Activated CD4-positive, alpha-beta T cell treated with anti-CD3 and anti-CD28 coated beads, Interleukin-2, amount 10 ng/mL, durations not matched to agents 24 days and 14 days (primary cell): ENCODE measurements around the gene DRGX. TPM values are rescaled to one million over a fixed set of nuclear protein-coding genes. Genes with fewer than 3 reads are reported as not detected.

Experiments used
- DNase-seq: peaks from one replicate; pipeline ENCODE4 v3.0.0; 2022
- H3K27ac Mint-ChIP-seq: one replicate; pipeline ENCODE4 v1.8.0; 2022; ENCODE audit warnings: mild to moderate bottlenecking, mixed read lengths
- H3K27me3 Mint-ChIP-seq: one replicate; pipeline ENCODE4 v1.8.0; 2022; ENCODE audit warnings: mixed read lengths
- H3K36me3 Mint-ChIP-seq: one replicate; pipeline ENCODE4 v1.8.0; 2022; ENCODE audit warnings: low read depth, mild to moderate bottlenecking, mixed read lengths
- H3K4me1 Mint-ChIP-seq: one replicate; pipeline ENCODE4 v1.8.0; 2021; ENCODE audit warnings: mixed read lengths
- H3K4me3 Mint-ChIP-seq: one replicate; pipeline ENCODE4 v1.8.0; 2022; ENCODE audit warnings: mild to moderate bottlenecking, moderate library complexity, mixed read lengths
- H3K9me3 Mint-ChIP-seq: one replicate; pipeline ENCODE4 v1.8.0; 2021; ENCODE audit warnings: mixed read lengths
- intact Hi-C: fragments of 100-400 bp; cut with micrococcal nuclease; formaldehyde crosslinking; loops from one replicate; pipeline ENCODE4 v1.15.1; 2023
- total RNA-seq: library from RNA; stranded (reverse); gene quantifications from 2 replicates; pipeline ENCODE4 v1.2.3, GENCODE V29; 2022

Gene DRGX
- total RNA-seq, 1 donor from 2014 or later, result 0.09 TPM

- H3K9me3 Mint-ChIP-seq, result no peaks in the 10 kb centered on the region
- no peak for DNase-seq
- H3K27ac Mint-ChIP-seq, result no peak overlapping the region
- H3K36me3 Mint-ChIP-seq, result no peaks in the 10 kb centered on the region
- no peak overlapping the region for H3K4me3 Mint-ChIP-seq
- H3K4me1 Mint-ChIP-seq, result no peaks in the 10 kb centered on the region
- peaks cover 2% of the 10 kb centered on the region for H3K27me3 Mint-ChIP-seq
- intact Hi-C loops, result no loop called here
These were observed 28.3 kb downstream of the DRGX start for GRCh38 chr10:49367600-49367999.

GRCh38 chr10:49366460-49366859, 29.4 kb downstream of the DRGX start:
- H3K27ac Mint-ChIP-seq, result no peak overlapping the region
- H3K36me3 Mint-ChIP-seq, result no peaks in the 10 kb centered on the region
- intact Hi-C loops, result no loop called here
- no peak overlapping the region for H3K4me3 Mint-ChIP-seq
- no peak for DNase-seq
- H3K9me3 Mint-ChIP-seq, result no peaks in the 10 kb centered on the region
- H3K27me3 Mint-ChIP-seq, result no peaks in the 10 kb centered on the region
- no peaks in the 10 kb centered on the region for H3K4me1 Mint-ChIP-seq

GRCh38 chr10:49365675-49366415, 30.0 kb downstream of the DRGX start:
- no peaks in the 10 kb centered on the region for H3K36me3 Mint-ChIP-seq
- no peaks in the 10 kb centered on the region for H3K9me3 Mint-ChIP-seq
- no peak overlapping the region for H3K4me3 Mint-ChIP-seq
- intact Hi-C loops, result no loop called here
- H3K27me3 Mint-ChIP-seq, result no peaks in the 10 kb centered on the region
- no peak overlapping the region for H3K27ac Mint-ChIP-seq
- H3K4me1 Mint-ChIP-seq, result no peaks in the 10 kb centered on the region
- no peak for DNase-seq

- Mint-ChIP-seq H3K27me3 (no peaks in the 10 kb centered on the region), H3K9me3 (no peaks in the 10 kb centered on the region), H3K4me1 (no peaks in the 10 kb centered on the region), H3K27ac (no peak overlapping the region), H3K36me3 (no peaks in the 10 kb centered on the region), H3K4me3 (no peak overlapping the region)
- no peak for DNase-seq
- intact Hi-C loops, result no loop called here
These were observed 30.6 kb downstream of the DRGX start for GRCh38 chr10:49365275-49365674.

GRCh38 chr10:49364747-49365146, 31.1 kb downstream of the DRGX start:
- no peak for DNase-seq
- no peaks in the 10 kb centered on the region for H3K4me1 Mint-ChIP-seq
- H3K27ac Mint-ChIP-seq, result no peak overlapping the region
- no peaks in the 10 kb centered on the region for H3K9me3 Mint-ChIP-seq
- H3K4me3 Mint-ChIP-seq, result no peak overlapping the region
- H3K36me3 Mint-ChIP-seq, result no peaks in the 10 kb centered on the region
- H3K27me3 Mint-ChIP-seq, result no peaks in the 10 kb centered on the region
- intact Hi-C loops, result no loop called here

- no peaks in the 10 kb centered on the region for H3K27me3 Mint-ChIP-seq
- intact Hi-C loops, result no loop called here
- H3K4me3 Mint-ChIP-seq, result no peak overlapping the region
- H3K4me1 Mint-ChIP-seq, result no peaks in the 10 kb centered on the region
- no peaks in the 10 kb centered on the region for H3K9me3 Mint-ChIP-seq
- no peak overlapping the region for H3K27ac Mint-ChIP-seq
- H3K36me3 Mint-ChIP-seq, result no peaks in the 10 kb centered on the region
- DNase-seq, result no peak
These were observed 31.8 kb downstream of the DRGX start for GRCh38 chr10:49364051-49364450.

GRCh38 chr10:49363309-49364031, 32.4 kb downstream of the DRGX start:
- no peak overlapping the region for H3K4me3 Mint-ChIP-seq
- DNase-seq, result no peak
- no peak overlapping the region for H3K27ac Mint-ChIP-seq
- no peaks in the 10 kb centered on the region for H3K36me3 Mint-ChIP-seq
- no peaks in the 10 kb centered on the region for H3K27me3 Mint-ChIP-seq
- no peaks in the 10 kb centered on the region for H3K9me3 Mint-ChIP-seq
- intact Hi-C loops, result no loop called here
- H3K4me1 Mint-ChIP-seq, result no peaks in the 10 kb centered on the region

GRCh38 chr10:49362596-49363260, 33.2 kb downstream of the DRGX start:
- no peaks in the 10 kb centered on the region for H3K4me1 Mint-ChIP-seq
- no peak overlapping the region for H3K27ac Mint-ChIP-seq
- intact Hi-C loops, result no loop called here

GRCh38 chr10:49361735-49362568, 33.9 kb downstream of the DRGX start:
- H3K4me3 Mint-ChIP-seq, result no peak overlapping the region
- H3K36me3 Mint-ChIP-seq, result no peaks in the 10 kb centered on the region
- no peak overlapping the region for H3K27ac Mint-ChIP-seq
- no peaks in the 10 kb centered on the region for H3K27me3 Mint-ChIP-seq
- peaks cover 1% of the 10 kb centered on the region for H3K4me1 Mint-ChIP-seq
- intact Hi-C loops, result no loop called here
- no peak for DNase-seq
- H3K9me3 Mint-ChIP-seq, result no peaks in the 10 kb centered on the region

More at GRCh38 chr10:49362596-49363260, 33.2 kb downstream of the DRGX start:
- no peak for DNase-seq
- H3K36me3 Mint-ChIP-seq, result no peaks in the 10 kb centered on the region
- H3K27me3 Mint-ChIP-seq, result no peaks in the 10 kb centered on the region
- no peak overlapping the region for H3K4me3 Mint-ChIP-seq
- H3K9me3 Mint-ChIP-seq, result no peaks in the 10 kb centered on the region

- no peak overlapping the region for H3K27ac Mint-ChIP-seq
- no peak overlapping the region for H3K4me3 Mint-ChIP-seq
- peaks cover 5% of the 10 kb centered on the region for H3K4me1 Mint-ChIP-seq
- no peak for DNase-seq
- no peaks in the 10 kb centered on the region for H3K27me3 Mint-ChIP-seq
- intact Hi-C loops, result no loop called here
- no peaks in the 10 kb centered on the region for H3K9me3 Mint-ChIP-seq
- no peaks in the 10 kb centered on the region for H3K36me3 Mint-ChIP-seq
These were observed 34.7 kb downstream of the DRGX start for GRCh38 chr10:49361178-49361554.

GRCh38 chr10:49360271-49361177, 35.4 kb downstream of the DRGX start:
- Mint-ChIP-seq H3K36me3 (no peaks in the 10 kb centered on the region), H3K27me3 (peaks cover 2% of the 10 kb centered on the region), H3K4me1 (peaks cover 5% of the 10 kb centered on the region), H3K4me3 (no peak overlapping the region), H3K27ac (no peak overlapping the region), H3K9me3 (no peaks in the 10 kb centered on the region)
- DNase-seq, result no peak
- intact Hi-C loops, result no loop called here

GRCh38 chr10:49359349-49360270, 36.3 kb downstream of the DRGX start:
- H3K4me1 Mint-ChIP-seq, result peaks cover 5% of the 10 kb centered on the region
- H3K4me3 Mint-ChIP-seq, result no peak overlapping the region
- H3K27ac Mint-ChIP-seq, result no peak overlapping the region
- no peak for DNase-seq
- intact Hi-C loops, result loop anchor here (5.0 kb wide), 2 partner anchors 47 to 177 kb away; no protein-coding TSS in a partner anchor
- H3K36me3 Mint-ChIP-seq, result no peaks in the 10 kb centered on the region
- no peaks in the 10 kb centered on the region for H3K9me3 Mint-ChIP-seq
- H3K27me3 Mint-ChIP-seq, result peaks cover 2% of the 10 kb centered on the region
